ENCODE measurements around the gene MBD4.
"Not testable (repeated sequence)": the region's sequence is repeated elsewhere in the genome, so short reads cannot be mapped to it uniquely, and the experiment has no call there.

The MBD4 gene

GRCh38 chr3:129481766-129482332 lies 42.1 kb upstream of the MBD4 start:
- H3K27ac ChIP-seq: no peak overlapping the region

GRCh38 chr3:129481225-129481765 lies 41.5 kb upstream of the MBD4 start:
- peaks cover 95% of the 10 kb centered on the region for H3K36me3 ChIP-seq
- H3K4me2 ChIP-seq, H3K4me3 ChIP-seq, H3K9me3 ChIP-seq, H4K20me1 ChIP-seq, H3K4me1 ChIP-seq, H3K9ac ChIP-seq, H3K27ac ChIP-seq, H3K27me3 ChIP-seq: not testable (repeated sequence)

More at GRCh38 chr3:129481766-129482332, 42.1 kb upstream of the MBD4 start:
- Histone ChIP-seq H3K27me3 (no peaks in the 10 kb centered on the region), H3K4me1 (no peaks in the 10 kb centered on the region), H3K4me2 (no peak overlapping the region), H3K4me3 (no peak overlapping the region), H4K20me1 (no peaks in the 10 kb centered on the region), H3K9me3 (no peaks in the 10 kb centered on the region), H3K36me3 (peaks cover 93% of the 10 kb centered on the region), H3K9ac (no peak overlapping the region)
- no peak for TF ChIP-seq Cebpa-rat (IDR thresholded peaks at IDR 0.05)

- Histone ChIP-seq H3K9ac (no peak overlapping the region), H3K27ac (no peak overlapping the region), H3K4me3 (no peak overlapping the region), H3K27me3 (no peaks in the 10 kb centered on the region), H3K9me3 (no peaks in the 10 kb centered on the region), H3K4me2 (no peak overlapping the region), H3K4me1 (peaks cover under 1% of the 10 kb centered on the region; the same call in 1 of the 2 replicates), H3K36me3 (peaks cover 68% of the 10 kb centered on the region), H4K20me1 (no peaks in the 10 kb centered on the region)
- TF ChIP-seq Cebpa-rat (IDR thresholded peaks at IDR 0.05): no peak
These were observed 36.8 kb upstream of the MBD4 start for GRCh38 chr3:129476586-129476985.

DNA sequence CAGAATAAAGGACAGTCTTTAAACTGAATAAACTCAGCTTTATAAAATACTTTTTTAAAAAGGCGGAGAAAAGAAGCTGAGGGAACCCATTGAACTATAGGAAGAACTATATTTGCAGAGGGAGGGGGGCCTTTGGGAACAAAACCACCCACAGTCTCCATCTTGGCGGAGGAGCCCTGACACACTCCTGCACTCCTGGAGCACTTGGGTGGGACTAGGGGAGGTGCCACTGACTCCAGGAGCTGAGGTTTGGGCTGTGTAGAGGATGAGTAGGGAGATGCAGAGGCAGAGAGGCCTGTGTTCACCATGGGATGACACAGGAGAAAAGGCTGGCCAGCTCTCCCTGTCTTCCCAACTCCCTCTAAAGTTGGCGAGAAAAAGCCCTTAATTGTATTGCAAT lies 36.1 kb upstream of the MBD4 start:
- Histone ChIP-seq H3K4me2 (no peak overlapping the region), H4K20me1 (no peaks in the 10 kb centered on the region), H3K4me3 (no peak overlapping the region), H3K27me3 (no peaks in the 10 kb centered on the region), H3K9ac (no peak overlapping the region), H3K36me3 (peaks cover 68% of the 10 kb centered on the region), H3K9me3 (no peaks in the 10 kb centered on the region), H3K27ac (no peak overlapping the region), H3K4me1 (peaks cover 8% of the 10 kb centered on the region)
- TF ChIP-seq Cebpa-rat (IDR thresholded peaks at IDR 0.05): no peak

GRCh38 chr3:129474984-129475804 lies 35.4 kb upstream of the MBD4 start:
- no peak overlapping the region for H3K4me2 ChIP-seq
- peaks cover 9% of the 10 kb centered on the region for H3K4me1 ChIP-seq
- TF ChIP-seq Cebpa-rat (IDR thresholded peaks at IDR 0.05): no peak
- H3K36me3 ChIP-seq: peaks cover 68% of the 10 kb centered on the region
- no peaks in the 10 kb centered on the region for H3K27me3 ChIP-seq
- H3K27ac ChIP-seq: no peak overlapping the region
- H4K20me1 ChIP-seq: no peaks in the 10 kb centered on the region
- no peaks in the 10 kb centered on the region for H3K9me3 ChIP-seq
- no peak overlapping the region for H3K4me3 ChIP-seq
- no peak overlapping the region for H3K9ac ChIP-seq

GRCh38 chr3:129473769-129474152 lies 34.0 kb upstream of the MBD4 start:
- Histone ChIP-seq H3K27ac (no peak overlapping the region), H3K27me3 (no peaks in the 10 kb centered on the region), H3K9me3 (no peaks in the 10 kb centered on the region), H3K4me1 (peaks cover 9% of the 10 kb centered on the region), H4K20me1 (no peaks in the 10 kb centered on the region), H3K36me3 (peaks cover 66% of the 10 kb centered on the region), H3K9ac (no peak overlapping the region), H3K4me3 (no peak overlapping the region), H3K4me2 (no peak overlapping the region)
- no peak for TF ChIP-seq Cebpa-rat (IDR thresholded peaks at IDR 0.05)

GRCh38 chr3:129473067-129473768 lies 33.5 kb upstream of the MBD4 start:
- Histone ChIP-seq H3K4me3 (no peak overlapping the region), H4K20me1 (no peaks in the 10 kb centered on the region), H3K27ac (no peak overlapping the region), H3K36me3 (peaks cover 68% of the 10 kb centered on the region), H3K4me2 (no peak overlapping the region), H3K9ac (no peak overlapping the region), H3K9me3 (no peaks in the 10 kb centered on the region), H3K27me3 (no peaks in the 10 kb centered on the region), H3K4me1 (peaks cover 9% of the 10 kb centered on the region)
- TF ChIP-seq Cebpa-rat (IDR thresholded peaks at IDR 0.05): no peak

- TF ChIP-seq Cebpa-rat (IDR thresholded peaks at IDR 0.05): no peak
- peak overlapping the region; percentile 1; the same call in 1 of the 2 replicates for H3K4me2 ChIP-seq
- peaks cover 9% of the 10 kb centered on the region for H3K4me1 ChIP-seq
- H3K27me3 ChIP-seq: no peaks in the 10 kb centered on the region
- H3K27ac ChIP-seq: no peak overlapping the region
- no peak overlapping the region for H3K9ac ChIP-seq
- no peak overlapping the region for H3K4me3 ChIP-seq
- H4K20me1 ChIP-seq: no peaks in the 10 kb centered on the region
- H3K9me3 ChIP-seq: no peaks in the 10 kb centered on the region
- H3K36me3 ChIP-seq: peaks cover 51% of the 10 kb centered on the region
These were observed 31.1 kb upstream of the MBD4 start for GRCh38 chr3:129470861-129471260.

DNA sequence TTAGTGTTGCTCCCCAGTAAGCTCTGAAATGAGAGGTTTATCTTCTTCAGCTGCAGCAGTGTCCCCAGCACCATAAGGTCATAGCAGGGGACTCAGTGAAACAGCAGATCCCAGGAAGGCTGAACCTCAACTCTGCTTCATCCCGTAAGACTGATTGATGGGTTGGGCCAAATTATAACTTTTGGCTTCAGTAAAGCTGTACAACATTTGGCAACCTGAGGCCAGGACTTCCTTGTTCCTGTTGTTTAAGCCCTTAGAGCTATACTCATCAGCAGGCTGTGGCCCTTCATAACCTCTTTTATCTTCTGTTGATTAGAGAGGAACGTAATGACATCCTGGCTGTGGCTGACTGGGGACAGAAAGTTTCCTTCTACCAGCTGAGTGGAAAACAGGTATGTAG lies 29.3 kb upstream of the MBD4 start:
- Histone ChIP-seq H3K9ac (no peak overlapping the region), H3K27ac (no peak overlapping the region), H3K4me3 (no peak overlapping the region), H4K20me1 (no peaks in the 10 kb centered on the region), H3K36me3 (peaks cover 40% of the 10 kb centered on the region), H3K4me2 (no peak overlapping the region), H3K9me3 (no peaks in the 10 kb centered on the region), H3K27me3 (no peaks in the 10 kb centered on the region), H3K4me1 (peaks cover 9% of the 10 kb centered on the region)
- no peak for TF ChIP-seq Cebpa-rat (IDR thresholded peaks at IDR 0.05)

DNA sequence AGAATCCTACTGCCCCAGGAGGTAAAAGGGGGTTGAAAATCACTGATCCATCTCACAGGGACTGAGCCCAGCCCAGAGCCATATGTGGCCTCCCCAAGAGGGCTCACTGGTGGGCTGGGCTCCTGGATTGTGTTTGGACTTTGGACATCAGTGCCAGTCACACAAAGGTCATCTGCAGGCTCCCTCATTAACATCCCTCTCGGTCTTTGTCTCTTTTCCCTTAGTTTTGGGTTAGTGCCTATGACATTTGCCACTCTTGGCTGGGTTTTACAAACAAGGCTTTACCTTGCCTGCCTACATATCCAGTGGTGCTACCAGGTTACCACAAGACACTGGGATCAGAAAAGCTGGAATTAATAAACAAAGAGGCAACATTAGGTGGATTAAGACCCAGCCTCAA lies 28.2 kb upstream of the MBD4 start:
- TF ChIP-seq Cebpa-rat (IDR thresholded peaks at IDR 0.05): no peak

More for the DNA sequence above, 28.2 kb upstream of the MBD4 start:
- no peak overlapping the region for H3K27ac ChIP-seq
- no peaks in the 10 kb centered on the region for H3K27me3 ChIP-seq
- H3K9me3 ChIP-seq: no peaks in the 10 kb centered on the region
- H3K4me3 ChIP-seq: no peak overlapping the region
- peaks cover 47% of the 10 kb centered on the region for H3K36me3 ChIP-seq
- no peaks in the 10 kb centered on the region for H4K20me1 ChIP-seq
- H3K9ac ChIP-seq: no peak overlapping the region
- H3K4me2 ChIP-seq: no peak overlapping the region
- H3K4me1 ChIP-seq: peaks cover 9% of the 10 kb centered on the region

Measured in BLaER1 (cell line).